ENCODE measurements around the gene DNASE1L2.
"Not testable (repeated sequence)": the region's sequence is repeated elsewhere in the genome, so short reads cannot be mapped to it uniquely, and the experiment has no call there.

Gene DNASE1L2

DNA sequence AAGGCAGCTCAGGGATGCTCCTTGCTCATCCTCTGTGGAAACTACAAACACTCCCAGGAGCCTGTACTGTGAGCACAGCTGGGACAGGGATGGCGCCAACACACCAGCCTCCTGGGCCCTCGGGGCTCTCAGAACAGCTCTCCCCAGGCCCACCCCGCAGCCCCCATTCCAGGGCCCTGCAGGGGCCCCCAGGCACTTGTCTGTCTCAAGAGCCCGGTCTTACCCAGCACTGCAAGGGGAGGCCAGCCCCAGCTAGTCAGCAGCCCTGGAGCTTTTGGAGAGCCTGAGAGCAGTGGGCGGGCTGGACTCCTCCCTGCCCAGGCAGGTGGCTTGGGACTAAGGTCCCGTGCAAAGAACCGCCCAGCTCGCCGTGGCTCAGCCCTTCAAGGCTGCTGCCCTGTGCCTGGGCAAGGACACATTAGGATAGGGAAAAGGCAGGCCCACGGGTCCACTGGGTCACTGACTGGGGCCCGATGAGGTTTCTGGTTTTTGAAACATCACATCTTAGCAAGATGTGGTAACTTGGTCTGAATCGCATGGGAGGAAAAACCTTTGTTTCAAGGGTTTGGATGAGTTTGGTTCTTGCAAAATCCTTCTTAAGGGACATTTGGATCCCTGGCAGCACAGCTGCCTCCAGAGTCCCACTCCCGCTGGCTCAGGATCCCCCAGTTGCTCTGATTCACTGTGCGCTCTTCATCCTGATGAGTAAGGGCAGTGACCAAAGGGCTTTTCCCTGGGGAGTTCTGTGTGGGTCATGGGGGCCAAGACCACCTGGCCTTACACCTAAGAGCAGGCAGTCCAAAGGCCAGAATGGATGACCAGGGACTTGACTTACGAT lies 2.8 kb downstream of the DNASE1L2 start:
- no peak for DNase-seq (ENCODE audit: low read depth in 3 of 3)

DNA sequence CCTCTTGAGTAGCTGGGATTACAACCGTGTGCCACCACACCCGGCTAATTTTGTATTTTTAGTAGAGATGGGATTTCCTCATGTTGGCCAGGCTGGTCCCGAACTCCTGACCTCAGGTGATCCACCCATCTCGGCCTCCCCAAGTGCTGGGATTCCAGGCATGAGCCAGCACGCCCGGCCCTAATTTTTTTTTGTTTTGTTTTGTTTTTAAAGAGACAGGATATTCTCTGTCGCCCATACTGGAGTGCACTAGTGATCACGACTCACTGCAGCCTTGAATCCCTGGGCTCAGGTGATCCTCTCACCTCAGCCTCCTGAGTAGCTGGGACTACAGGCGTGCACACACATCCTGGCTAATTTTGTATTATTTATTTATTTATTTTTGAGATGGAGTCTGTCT lies 4.1 kb downstream of the DNASE1L2 start:
- DNase-seq (ENCODE audit: low read depth in 3 of 3): not testable (repeated sequence)

DNA sequence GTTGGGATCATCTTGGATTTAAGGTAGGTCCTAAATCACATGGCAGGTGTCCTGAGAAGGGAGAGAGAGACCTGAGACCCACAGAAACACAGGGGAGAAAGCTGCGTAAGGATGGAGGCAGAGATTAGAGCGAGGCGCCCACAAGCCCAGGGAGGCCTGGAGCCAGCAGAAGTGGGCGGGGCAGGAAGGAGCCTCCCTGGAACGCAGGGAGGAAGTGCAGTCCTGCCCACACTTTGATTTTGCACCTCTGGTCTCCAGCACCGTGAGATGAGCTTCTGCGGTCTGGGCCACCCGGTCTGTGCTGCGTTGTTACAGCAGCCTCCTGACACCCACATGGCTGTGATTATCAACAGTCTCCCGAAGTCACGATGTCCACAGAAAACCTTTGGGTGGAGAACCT lies 6.4 kb downstream of the DNASE1L2 start:
- DNase-seq (ENCODE audit: low read depth in 3 of 3): no peak

DNA sequence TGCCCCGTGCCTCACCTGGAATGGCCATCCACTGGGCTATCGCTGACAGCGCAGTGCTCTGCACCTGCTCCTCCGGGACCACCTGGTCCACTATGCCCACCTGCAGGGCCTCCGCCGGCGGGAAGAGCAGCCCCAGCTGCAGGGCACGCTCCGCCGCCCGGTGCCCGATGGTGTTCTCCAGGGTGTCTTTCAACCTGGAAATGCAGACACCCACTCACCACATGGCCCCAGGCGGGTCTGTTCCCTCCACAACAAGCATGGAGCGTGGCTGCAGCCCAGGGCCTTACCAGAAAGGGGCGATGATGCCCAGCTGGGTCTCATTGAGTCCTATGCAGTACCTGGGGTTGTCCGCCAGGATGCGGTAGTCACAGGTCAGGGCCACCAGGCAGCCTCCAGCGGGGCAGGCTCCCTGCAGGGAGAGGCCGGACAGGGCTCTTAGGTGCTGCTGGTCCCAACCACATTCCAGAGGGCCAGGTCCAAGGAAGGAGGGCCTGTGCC lies 6.8 kb downstream of the DNASE1L2 start:
- no peak for DNase-seq (ENCODE audit: low read depth in 3 of 3)

DNA sequence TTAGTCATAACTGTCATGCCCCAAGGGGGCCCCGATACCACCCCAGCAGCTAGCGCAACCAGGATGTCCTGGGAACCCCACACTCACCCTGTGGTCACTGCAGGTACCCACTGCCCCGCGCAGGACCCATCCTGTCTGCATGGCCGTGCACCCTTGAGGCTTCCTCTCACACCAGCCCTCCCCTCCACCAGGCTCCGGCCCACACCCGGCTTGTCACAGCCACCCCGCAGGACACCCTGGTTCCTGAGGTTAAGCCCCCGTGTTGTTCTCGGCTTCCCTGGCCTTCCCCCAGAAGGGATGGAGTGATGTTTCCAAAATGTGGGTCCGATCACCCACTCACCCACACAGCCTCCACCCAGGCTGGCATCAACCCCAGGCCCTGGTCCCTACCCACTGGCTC lies 7.5 kb downstream of the DNASE1L2 start:
- DNase-seq (ENCODE audit: low read depth in 3 of 3): no peak

DNA sequence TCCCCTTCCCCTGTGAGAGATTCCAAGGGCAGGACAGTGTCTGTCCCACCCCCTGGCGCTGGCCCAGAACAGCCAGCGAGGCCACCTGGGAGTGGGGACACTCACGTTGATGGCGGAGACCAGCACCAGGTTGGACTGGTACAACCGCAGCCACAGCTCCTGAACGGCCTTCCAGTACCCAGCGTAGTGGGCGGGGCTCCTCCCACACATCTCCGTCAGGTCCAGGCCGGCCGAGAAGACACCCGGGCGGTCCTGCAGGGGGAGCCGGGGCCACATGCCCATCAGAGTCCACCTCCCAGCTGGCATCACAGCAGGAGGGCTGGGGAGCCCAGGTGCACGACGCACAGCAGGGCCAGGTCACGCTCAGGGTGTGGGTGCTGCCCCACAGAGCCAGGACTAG lies 8.1 kb downstream of the DNASE1L2 start:
- DNase-seq (ENCODE audit: low read depth in 3 of 3): no peak

DNA sequence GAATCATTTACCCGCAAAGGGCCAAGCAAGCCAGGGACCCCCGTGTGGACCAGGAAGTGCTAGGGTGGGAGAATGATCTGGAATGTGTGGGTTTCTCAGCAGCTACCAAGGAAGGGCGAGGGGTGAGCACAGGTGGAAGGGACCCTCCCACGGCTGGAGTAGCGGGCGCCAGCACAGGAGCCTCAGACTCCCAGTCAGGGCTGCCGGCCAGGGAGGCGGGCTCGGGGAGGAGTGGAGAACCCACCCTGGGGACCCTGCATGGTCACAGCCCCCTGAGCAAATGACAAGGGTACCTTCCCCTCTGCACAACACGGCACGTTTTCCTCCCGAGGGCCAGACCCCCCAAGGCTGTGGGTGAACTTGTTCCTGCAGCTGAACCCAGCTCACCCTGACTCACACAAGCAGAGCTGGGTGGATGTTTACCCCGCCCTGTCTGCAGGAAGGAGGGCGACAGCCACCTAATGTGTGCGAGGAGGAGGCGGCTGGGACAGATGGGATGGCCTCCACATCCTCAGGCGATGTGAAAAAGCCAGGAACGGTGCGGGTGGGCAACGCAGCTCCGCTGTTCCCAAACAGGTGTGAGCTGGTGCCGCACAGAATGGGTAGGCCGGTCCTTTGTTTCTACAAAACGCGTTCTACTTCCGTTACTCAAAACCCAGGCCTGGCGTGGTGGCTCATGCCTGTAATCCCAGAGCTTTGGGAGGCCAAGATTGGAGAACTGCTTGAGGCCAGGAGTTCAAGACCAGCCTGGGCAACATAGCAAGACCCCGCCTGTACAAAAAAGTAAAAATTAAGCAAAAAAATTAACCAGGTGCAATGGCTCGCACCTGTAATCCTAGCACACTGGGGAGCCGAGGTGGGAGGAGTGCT lies 8.9 kb downstream of the DNASE1L2 start:
- DNase-seq (ENCODE audit: low read depth in 3 of 3): no peak

DNA sequence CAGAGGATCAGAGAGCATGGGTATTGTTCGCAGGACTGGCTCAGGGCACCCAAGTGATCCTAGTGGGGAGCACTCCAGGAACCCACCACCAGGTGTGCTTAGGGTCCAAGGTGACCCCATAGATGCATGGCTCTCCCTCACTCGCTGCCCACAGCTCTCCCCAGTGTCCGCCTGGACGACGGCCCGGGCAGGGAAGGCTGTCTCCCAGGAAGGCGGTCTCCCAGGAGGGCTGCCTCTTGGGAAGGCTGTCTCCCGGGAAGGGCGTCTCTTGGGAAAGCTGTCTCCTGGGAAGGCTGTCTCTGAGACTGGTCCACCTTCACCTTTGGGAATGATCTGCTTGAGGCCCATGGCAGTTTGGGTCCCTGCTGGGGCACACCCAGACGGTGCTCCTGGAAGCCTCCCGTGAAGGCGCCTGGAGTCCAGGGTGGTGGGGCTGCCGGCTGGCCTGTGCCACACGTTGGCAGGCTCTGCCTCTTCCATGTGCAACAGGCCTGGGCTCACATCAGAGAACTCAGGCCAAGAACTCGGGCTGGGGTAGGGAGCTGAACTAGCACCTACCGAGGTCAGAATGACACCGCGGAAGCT lies 10.1 kb downstream of the DNASE1L2 start:
- DNase-seq (ENCODE audit: low read depth in 3 of 3): no peak

DNA sequence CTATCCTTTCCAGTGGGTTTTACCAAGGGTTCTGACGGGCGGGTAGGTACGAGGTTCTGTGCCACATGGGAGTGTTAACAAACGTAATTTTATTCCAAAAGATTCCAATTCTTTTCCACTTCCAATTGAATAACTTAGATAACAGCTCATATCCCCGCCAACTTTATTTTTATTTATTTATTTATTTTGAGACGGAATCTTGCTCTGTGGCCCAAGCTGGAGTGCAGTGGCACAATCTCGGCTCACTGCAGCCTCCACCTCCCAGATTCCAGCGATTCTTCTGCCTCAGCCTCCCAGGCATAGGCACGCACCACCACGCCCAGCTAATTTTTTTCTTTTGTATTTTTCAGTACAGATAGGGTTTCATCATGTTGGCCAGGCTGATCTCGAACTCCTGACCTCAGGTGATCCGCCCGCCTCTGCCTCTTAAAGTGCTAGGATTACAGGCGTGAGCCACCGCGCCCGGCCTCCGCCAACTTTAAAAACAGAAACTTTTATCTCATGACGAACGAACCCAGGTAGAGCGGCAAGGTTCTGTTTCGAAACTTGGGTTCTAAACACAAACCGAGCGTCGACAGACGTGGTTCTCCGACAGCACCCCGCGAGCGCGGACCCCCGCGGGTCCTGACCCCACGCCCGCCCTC lies 14.5 kb downstream of the DNASE1L2 start:
- peak; percentile 24 to 46 (median 26) for DNase-seq (ENCODE audit: low read depth in 3 of 3)

DNA sequence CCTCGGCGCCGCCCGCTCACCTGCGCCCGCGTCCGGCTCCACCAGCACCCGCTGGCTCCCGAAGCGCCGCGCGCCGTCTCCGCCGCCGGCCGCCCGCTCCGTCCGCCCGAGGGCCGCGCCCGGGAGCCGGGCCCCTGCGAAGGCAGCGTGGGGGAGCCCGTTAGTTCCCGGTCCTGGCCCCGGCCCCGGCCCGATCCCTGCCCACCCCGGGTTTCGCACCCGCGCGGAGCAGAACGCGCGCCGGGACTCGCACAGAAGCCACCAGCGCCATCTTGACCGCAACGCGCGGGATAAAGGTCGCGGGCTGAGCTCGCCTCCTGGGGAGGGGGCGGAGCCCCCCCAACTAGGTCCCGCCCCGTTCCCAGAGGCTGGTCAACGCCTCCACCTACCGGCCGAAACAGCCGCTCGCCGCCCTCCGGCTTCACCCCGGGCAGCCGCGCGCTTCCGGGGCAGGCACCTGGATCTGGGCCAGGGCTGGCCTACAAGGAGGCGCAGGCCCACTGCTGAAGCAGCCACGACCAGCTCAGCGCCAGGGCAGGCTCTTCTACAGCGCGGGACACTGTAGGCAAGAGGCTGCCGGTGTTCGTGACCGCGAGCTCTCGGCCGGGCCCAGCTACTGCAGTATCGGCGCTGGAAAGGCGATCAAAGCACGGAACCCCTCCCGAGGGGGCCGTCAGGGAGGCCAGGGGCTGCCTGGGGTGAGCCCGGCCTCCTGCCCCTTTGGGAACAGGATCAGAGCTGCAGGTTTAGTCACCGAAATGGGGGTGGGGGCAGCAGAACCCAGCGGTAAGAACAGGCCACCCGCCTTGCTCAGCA lies 15.3 kb downstream of the DNASE1L2 start, which contains the start of gene ECI1:
Gene ECI1, minus strand, starts transcription at position 292 of the 816 bp plus-strand sequence. Its CDS starts 21 bp downstream, at position 271.
- peak; percentile 58 to 88 (median 64) for DNase-seq (ENCODE audit: low read depth in 3 of 3)

DNA sequence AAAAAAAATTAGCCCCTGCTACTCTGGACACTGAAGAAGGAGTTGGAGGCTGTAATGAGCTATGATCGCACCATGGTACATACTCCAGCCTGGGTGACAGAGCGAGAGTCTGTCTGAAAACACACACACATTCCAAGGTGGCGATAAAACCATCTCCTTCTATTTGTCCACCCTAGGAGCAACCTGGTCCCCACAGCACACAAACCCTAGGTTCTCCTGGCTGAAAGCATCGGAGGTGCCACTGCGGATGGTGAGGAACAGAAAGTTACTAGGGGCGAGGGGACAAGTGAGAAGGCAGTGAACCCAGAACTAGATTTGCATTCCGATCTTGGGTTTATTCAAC lies 16.5 kb downstream of the DNASE1L2 start:
- no peak for DNase-seq (ENCODE audit: low read depth in 3 of 3)

DNA sequence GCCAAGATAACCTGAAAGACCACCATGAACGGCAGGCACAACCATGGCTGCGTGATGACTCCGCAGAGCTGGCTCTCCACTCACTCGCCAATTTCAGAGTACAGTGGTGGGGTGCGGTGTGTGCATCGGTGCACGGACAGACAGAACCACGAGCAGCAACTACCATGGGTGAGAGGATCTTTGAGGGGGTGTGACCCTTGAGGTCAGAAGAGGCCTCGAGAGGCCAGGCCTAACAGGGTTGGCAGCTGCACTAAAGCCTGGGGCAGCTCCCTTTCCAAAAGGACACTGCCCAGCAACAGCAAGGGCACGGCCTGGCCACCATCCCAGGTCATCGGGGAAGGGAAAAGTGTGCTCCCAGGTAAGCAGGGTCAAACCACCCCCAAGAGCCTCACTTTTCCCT lies 17.0 kb downstream of the DNASE1L2 start:
- DNase-seq (ENCODE audit: low read depth in 3 of 3): no peak

DNA sequence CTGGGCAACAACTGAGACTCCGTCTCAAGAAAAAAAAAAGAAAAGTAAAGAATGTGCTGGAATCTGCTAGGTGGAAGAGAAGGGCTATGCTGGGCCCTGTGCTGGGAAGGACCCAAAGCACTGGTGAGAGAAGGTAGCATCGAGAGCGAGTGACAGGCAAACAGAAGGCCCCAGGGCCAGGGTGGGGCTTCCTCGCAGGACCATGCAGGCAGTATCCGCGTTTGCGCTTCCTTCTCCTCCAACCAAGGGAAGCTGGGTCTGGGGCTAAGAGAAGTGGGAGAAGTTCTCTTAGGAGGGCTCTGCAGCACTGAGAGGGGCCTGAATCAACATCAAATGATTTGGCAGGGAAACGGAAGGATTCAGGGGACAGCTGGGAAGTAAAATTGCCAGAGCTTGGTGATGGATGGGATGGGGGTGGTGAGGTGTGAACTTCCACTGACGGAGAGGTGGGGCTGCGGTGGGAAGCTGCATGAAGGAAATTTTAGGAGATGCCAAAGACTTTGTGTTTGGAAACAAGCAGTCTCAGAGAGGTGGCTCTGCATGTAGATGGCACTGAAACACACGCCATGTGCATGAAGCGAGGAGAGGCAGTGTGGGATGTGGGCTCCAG lies 20.4 kb downstream of the DNASE1L2 start:
- no peak for DNase-seq (ENCODE audit: low read depth in 3 of 3)

DNA sequence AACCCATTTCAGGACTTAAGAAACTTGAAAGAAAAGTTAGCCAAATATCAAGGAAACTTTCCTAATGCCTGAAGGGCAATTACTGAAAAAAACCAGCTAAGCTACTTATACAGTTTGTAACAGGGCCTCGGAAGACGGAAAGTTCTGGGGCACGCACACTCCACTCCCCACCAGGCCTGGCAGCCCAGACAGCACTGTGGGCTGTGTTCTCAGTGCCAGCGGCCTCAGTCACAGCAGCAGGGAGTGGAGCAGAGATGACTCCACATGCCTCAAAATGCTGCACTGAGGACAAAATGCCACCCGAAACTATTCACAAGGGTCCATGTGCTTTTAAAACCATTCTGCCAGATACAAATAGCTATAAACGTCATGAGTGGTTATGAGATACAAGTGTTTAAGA lies 21.5 kb downstream of the DNASE1L2 start:
- no peak for DNase-seq (ENCODE audit: low read depth in 3 of 3)

DNA sequence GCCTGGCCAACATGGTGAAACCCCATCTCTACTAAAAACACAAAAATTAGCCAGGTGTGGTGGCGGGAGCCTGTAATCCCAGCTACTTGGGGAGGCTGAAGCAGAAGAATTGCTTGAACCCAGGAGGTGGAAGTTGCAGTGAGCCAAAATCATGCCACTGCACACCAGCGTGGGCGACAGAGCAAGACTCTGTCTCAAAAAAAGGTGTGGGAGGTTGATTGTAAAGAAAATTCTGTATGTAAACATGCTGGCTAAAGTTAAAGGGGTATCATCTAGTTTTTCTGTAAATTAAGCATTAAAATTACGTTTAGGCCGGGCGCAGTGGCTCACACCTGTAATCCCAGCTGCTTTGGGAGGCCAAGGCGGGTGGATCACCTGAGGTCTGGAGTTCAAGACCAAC lies 22.3 kb downstream of the DNASE1L2 start:
- not testable (repeated sequence) for DNase-seq (ENCODE audit: low read depth in 3 of 3)

DNA sequence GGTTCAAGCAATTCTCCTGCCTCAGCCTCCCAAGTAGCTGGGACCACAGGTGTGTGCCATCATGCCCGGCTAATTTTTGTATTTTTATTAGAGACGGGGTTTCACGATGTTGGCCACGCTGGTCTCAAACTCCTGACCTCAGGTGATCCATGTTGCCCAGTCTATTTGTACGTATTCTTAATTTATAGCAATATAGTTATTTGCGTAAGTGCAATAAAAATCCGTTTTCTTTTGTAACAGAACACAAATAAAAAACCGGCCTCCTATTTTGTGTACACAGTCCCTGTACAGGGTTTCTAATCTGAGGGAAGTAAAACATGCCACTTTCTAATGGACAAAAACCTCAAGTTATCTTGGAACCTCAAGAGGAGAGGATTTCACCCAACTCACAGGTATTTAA lies 24.0 kb downstream of the DNASE1L2 start:
- DNase-seq (ENCODE audit: low read depth in 3 of 3): no peak

DNA sequence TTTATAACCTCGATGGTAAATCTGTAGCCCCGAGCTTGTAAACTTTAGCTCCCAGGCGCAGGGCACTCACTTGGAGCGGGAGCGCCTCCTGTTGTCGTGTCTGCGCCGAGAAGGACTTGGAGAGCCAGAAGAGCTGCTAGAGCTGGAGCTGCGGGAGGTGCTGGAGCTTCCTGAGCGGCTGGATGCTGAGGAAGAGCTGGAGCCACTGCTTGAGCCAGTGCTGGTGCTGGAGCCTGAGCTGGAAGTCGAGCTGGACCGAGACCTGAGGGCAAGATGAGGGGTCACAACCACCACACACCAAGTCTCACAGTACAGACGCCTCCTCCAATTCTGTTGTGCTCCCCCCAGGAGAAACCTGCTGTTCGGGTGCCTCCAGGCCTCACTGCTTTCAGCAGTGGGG lies 26.8 kb downstream of the DNASE1L2 start:
- not testable (repeated sequence) for DNase-seq (ENCODE audit: low read depth in 3 of 3)

DNA sequence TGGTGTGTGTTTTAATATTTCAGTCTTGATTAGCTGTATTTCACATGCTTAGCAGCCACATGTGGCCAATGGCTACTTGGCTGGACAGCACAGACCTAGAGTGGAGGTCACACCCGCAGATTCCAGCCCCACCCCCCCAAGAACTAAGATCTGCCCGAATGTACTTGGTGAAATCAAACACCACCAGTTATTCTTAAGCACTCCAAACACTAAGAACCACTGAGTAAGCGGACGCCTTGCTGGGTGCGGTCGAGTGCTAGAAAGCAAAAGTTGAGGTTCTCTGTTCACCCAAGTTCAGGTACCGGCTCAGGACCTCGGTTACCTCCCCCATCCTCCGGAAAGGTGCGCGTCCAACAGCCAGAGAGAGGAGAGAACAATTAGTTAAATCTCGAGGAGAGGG lies 30.6 kb downstream of the DNASE1L2 start:
- not testable (repeated sequence) for DNase-seq (ENCODE audit: low read depth in 3 of 3)

DNA sequence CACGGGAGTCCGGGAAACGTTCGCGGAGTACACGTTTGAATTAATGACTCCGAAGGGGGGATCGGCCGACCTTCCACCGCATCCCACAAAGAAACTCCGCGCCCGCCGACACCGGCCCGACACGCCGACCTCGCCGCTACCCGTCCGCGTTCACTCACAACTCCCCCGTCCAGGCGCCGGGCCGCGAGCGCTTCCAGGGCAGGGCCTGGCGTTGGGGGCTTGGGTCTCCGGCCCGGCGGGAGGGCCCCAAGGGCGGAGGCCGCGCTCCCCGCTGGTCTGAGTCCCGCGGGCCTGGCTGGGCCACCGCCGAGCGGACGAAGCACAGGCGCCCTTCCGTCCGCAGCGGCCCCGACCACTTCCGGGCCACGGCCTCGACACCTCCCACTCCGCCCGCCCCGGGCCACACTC lies 31.3 kb downstream of the DNASE1L2 start:
- not testable (repeated sequence) for DNase-seq (ENCODE audit: low read depth in 3 of 3)

DNA sequence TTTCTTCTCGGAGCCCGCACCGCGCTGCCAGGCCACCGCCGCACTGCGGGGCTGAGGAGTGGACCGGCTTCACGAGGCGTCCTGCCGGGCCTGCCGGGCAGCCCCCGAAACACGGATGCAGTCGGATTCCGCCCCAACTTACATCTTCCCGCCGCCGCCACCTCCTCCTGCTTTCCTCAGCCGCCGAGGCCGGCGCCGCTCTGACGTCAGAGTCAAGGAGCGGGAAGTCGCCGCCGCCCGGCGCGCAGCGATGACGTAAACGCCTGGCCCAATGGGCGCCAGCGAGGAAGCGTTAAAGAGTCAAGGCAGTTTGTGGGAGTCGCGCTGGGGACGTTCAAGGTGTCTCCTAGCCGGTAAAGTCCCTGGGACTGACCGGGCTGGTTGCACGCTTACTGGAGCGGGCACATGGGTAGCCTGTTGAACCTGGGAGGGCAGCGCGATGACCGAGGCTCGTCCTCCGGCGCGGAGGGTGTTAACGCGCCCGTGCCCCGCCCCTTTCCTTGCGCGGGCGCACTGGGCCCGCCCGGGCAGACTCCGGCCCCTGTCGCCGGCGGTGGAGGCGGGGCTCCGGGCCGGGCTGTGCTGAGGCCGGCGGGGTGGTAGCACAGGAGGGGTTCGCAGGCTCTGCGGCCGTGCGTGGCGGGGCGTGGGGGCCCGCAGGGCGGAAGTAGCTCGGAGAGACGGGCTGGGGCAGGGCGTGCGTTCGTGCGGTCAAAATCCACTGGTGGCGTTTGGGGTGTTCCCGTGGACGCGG lies 31.8 kb downstream of the DNASE1L2 start, which contains the start of gene RNPS1:
Gene RNPS1, minus strand, starts transcription at position 214 of the 754 bp plus-strand sequence. CDS start 3,483 bp downstream, outside the sequence.
- peak; percentile 92 to 95 (median 94) for DNase-seq (ENCODE audit: low read depth in 3 of 3)
